Kidney epithelial cell (primary cell): ENCODE results near the gene PPP6R1. TPM values are rescaled to one million over a fixed set of nuclear protein-coding genes. Genes with fewer than 3 reads are reported as not detected.

Experiments used
- DNase-seq: peaks from one replicate; pipeline ENCODE4 v3.0.0-alpha.2; 2010; ENCODE audit warnings: low read depth
- H3K27me3 ChIP-seq: 2 replicates; pipeline ENCODE4 v1.6.0; 2011; ENCODE audit warnings: low read length; ENCODE audit not compliant: control insufficient read depth, insufficient read depth
- H3K36me3 ChIP-seq: 2 replicates; pipeline ENCODE4 v1.5.1; 2011; ENCODE audit warnings: low read length; ENCODE audit not compliant: control insufficient read depth, insufficient read depth
- H3K4me3 ChIP-seq: 2 replicates; pipeline ENCODE4 v1.5.1; 2011; ENCODE audit warnings: low read depth, mild to moderate bottlenecking, control low read depth, low read length
- total RNA-seq: library from RNA; depleted of rRNA; stranded (reverse); fragments of >200 nt; gene quantifications from 2 replicates; pipeline ENCODE4 v1.2.3, GENCODE V29; 2015
- TF ChIP-seq, protein P1 (sequence below): IDR thresholded peaks from 2 replicates; pipeline ENCODE4 v1.5.1; 2011; ENCODE audit warnings: mild to moderate bottlenecking, moderate library complexity, low read length, control low read depth, inconsistent platforms; ENCODE audit not compliant: insufficient read depth, poor library complexity, severe bottlenecking

The PPP6R1 gene
- total RNA-seq, 1 donor from 2014 or later, result 41.5 TPM

DNA sequence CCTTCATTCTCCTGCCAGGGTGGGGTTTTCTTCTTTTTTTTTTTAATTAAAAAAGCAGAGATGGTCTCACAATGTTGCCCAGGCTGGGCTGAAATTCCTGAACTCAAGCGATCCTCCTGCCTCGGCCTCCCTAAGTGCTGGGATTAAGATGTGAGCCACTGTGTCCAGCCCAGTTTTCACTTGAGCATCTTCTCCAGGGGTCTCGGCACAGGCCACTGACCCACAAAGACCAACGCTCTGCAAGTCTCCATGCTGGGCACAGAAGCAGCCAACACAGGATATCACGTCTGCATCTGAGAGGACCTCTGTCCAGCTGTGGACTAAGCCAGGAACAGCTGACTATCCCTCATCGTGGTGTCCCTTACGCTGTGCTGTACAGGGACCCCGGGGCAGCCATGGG, 20.8 kb downstream of the PPP6R1 start:
- TF ChIP-seq, protein P1, sequence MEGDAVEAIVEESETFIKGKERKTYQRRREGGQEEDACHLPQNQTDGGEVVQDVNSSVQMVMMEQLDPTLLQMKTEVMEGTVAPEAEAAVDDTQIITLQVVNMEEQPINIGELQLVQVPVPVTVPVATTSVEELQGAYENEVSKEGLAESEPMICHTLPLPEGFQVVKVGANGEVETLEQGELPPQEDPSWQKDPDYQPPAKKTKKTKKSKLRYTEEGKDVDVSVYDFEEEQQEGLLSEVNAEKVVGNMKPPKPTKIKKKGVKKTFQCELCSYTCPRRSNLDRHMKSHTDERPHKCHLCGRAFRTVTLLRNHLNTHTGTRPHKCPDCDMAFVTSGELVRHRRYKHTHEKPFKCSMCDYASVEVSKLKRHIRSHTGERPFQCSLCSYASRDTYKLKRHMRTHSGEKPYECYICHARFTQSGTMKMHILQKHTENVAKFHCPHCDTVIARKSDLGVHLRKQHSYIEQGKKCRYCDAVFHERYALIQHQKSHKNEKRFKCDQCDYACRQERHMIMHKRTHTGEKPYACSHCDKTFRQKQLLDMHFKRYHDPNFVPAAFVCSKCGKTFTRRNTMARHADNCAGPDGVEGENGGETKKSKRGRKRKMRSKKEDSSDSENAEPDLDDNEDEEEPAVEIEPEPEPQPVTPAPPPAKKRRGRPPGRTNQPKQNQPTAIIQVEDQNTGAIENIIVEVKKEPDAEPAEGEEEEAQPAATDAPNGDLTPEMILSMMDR, result no peak
- Histone ChIP-seq H3K36me3 (peaks cover 12% of the 10 kb centered on the region), H3K27me3 (no peaks in the 10 kb centered on the region), H3K4me3 (no peak overlapping the region)
- DNase-seq, result no peak

DNA sequence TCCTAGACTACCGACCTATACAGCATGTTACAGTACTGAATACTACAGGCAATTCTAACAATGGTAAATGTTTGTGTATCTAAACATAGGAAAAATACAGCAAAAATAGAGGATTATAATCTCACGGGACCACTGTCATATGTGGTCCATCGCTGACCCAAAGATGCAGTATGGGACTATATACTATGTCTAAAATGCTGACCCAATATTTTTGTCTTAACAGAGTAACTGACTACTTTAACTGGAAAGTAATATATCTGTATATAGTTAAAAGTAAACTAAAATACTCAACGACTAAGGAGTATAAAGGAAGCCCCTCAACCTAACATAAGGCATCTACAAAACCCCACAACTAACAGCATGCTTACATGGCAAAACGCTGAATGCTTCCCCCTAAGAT, 25.8 kb downstream of the PPP6R1 start:
- H3K27me3 ChIP-seq, result no peaks in the 10 kb centered on the region
- H3K36me3 ChIP-seq, result peaks cover 5% of the 10 kb centered on the region
- no peak overlapping the region for H3K4me3 ChIP-seq
- no peak for DNase-seq
- TF ChIP-seq, protein P1, result no peak

DNA sequence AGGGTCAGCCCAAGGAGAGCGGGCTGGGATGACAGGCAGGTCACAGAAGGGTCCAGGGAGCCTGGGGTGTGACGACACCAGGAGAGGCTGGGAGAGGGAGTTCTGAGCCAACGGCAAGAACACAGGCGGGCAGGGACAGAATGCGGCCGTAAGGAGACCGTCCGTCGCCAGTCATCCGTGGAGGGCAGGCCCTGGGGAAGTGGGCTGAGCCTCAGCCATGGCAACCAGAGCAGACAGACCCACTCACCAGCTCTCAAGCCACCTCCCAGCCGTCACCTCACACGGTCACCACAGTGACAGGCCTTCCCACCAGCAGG, 26.6 kb downstream of the PPP6R1 start:
- Histone ChIP-seq H3K36me3 (peaks cover 3% of the 10 kb centered on the region), H3K27me3 (no peaks in the 10 kb centered on the region), H3K4me3 (no peak overlapping the region)
- DNase-seq, result no peak
- TF ChIP-seq, protein P1, result no peak

DNA sequence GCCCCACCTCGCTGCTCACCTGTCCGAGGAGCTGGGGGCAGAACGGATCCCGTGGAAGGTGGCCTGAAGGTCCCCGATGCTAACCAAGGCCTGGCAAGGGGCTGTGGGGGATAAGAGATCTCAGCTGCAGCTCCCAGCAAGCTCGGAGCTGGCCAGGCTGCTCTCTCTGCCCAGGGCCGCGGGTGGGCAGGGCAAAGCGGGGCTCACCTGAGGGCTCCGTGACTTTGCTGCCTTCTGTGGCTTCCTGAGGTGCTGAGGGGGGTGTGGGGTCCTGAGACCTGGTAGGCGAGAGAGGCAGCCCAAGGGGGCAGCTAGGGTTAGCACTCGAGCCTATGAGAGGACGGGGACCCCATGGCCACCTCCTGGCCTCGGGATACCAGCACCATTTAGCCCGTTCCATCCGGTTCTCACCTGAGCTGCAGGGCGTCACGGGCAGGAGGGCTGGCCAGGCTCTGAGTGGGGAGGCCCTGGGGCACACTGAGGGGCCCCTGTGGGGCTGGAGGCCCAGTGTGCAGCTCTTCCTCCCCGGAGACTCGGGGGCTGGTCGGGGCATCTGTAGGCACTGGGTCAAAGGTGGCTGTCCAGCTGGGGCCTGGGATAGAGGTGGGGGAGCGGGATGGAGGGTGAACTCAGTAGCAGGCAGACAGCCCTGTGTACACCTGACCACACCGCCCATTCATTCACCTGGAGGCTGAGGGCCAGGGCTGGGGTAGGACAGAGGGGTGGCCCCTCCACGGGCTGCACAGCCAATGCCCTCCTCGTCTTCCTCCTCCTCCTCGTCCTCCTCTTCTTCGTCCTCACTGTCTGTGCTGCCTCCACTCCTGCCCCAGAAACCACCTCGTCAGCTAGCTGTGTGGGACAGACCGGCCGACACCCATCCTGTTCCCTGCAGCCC, 27.2 kb downstream of the PPP6R1 start:
- TF ChIP-seq, protein P1, result no peak
- DNase-seq, result no peak
- no peaks in the 10 kb centered on the region for H3K27me3 ChIP-seq
- H3K36me3 ChIP-seq, result no peaks in the 10 kb centered on the region
- no peak overlapping the region for H3K4me3 ChIP-seq

DNA sequence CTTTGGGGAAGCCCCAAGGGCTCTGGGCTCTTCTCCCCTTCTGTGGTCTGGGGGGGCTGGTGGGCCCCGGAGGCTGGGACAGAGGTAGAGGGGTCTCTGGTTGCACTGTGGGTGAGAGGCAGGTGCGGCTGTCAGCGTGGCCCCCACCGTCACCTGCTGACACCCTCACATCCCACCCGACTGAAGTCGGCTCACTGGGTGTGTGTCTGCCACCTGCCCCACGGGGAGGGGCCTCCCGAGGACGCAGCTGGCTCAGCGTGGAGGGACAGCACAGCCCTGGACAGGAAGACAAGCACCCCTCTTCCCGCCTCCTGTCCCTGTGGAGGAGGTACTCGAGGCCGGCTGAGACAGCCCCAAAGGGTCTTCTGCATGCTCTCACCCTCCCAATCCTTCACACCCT, 28.0 kb downstream of the PPP6R1 start:
- TF ChIP-seq, protein P1, result no peak
- no peak for DNase-seq
- Histone ChIP-seq H3K4me3 (no peak overlapping the region), H3K27me3 (no peaks in the 10 kb centered on the region), H3K36me3 (no peaks in the 10 kb centered on the region)

DNA sequence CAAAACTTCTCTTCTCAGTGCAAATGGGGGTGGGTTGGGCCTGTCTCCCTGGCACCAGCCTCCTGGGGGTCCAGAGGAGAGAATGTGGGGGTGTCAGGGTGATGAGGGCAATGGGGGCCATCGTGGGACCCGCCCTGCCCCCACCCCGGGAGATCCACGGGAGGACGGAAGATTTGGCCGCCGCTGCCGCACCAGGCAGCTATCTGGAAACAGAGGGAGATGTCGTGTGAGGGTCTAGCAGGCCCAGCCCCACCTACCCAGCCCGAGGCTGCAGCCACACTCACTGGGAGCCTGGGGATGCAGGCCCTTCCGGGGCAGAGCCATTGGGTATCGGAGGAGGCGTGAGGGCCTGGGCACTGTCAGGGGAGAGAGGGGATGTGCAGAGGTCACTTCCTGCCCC, 28.5 kb downstream of the PPP6R1 start:
- Histone ChIP-seq H3K27me3 (no peaks in the 10 kb centered on the region), H3K36me3 (no peaks in the 10 kb centered on the region), H3K4me3 (no peak overlapping the region)
- DNase-seq, result no peak
- TF ChIP-seq, protein P1, result no peak
